HEK293 (cell line): ENCODE data around the gene ACAD9.
A peak's percentile ranks its signal among the peaks of the same experiment; 100 is the strongest.

ENCODE experiments used
- CTCF ChIA-PET: fragments of 350-600 bp; formaldehyde crosslinking; extraction: SDS; loops from one replicate; lab custom pipeline; 2021; ENCODE audit warnings: antibody characterized with exemption; lab: Yijun Ruan, JAX
- POLR2A ChIA-PET: fragments of 300-600 bp; formaldehyde crosslinking; extraction: SDS; loops from one replicate; lab custom pipeline; 2020; ENCODE audit warnings: antibody characterized with exemption, inconsistent platforms; lab: Yijun Ruan, JAX
- H3K27ac ChIP-seq: fragments of 200-500 bp; sonication (Bioruptor generic); 2 replicates; pipeline ENCODE4 v1.5.1; 2014; ENCODE audit warnings: low read depth, low read length, control low read depth, inconsistent platforms; ENCODE audit errors: extremely low read depth
- H3K36me3 ChIP-seq, 2 experiments: fragments of 200-500 bp in 1 of 2; sonication (Bioruptor generic) in 1 of 2; 1 replicate in 1 of 2; 2 replicates in 1 of 2; pipeline ENCODE4 v1.5.1; 2014 to 2017; ENCODE audit warnings: inconsistent platforms in 2 of 2, low read length in 2 of 2; ENCODE audit not compliant: control insufficient read depth in 2 of 2, insufficient read depth in 1 of 2
- H3K4me1 ChIP-seq: fragments of 200-500 bp; sonication (Bioruptor generic); 2 replicates; pipeline ENCODE4 v1.5.1; 2014; ENCODE audit warnings: mild to moderate bottlenecking, low read length, inconsistent platforms; ENCODE audit not compliant: control insufficient read depth, insufficient read depth
- H3K4me3 ChIP-seq: 2 replicates; pipeline ENCODE4 v1.5.1; 2011; ENCODE audit warnings: low read depth, mild to moderate bottlenecking, control low read depth, low read length, moderate library complexity
- H3K9me3 ChIP-seq: fragments of 200-500 bp; sonication (Bioruptor generic); 2 replicates; pipeline ENCODE4 v1.5.1; 2014; ENCODE audit warnings: low read depth, low read length, inconsistent platforms; ENCODE audit not compliant: control insufficient read depth, insufficient read depth
- ELK4 ChIP-seq: IDR thresholded peaks from 2 replicates; pipeline ENCODE4 v1.6.1; 2011; ENCODE audit warnings: mild to moderate bottlenecking, low read depth, low read length, borderline replicate concordance
- GLI4 ChIP-seq: fragments of 450-650 bp; formaldehyde crosslinking; IDR thresholded peaks from 2 replicates; pipeline ENCODE4 v1.5.1; 2016; ENCODE audit warnings: missing biosample characterization, missing genetic modification characterization
- GLIS1 ChIP-seq: fragments of 450-650 bp; formaldehyde crosslinking; IDR thresholded peaks from 2 replicates; pipeline ENCODE4 v1.5.1; 2016; ENCODE audit warnings: missing biosample characterization, missing genetic modification characterization
- MEIS1 ChIP-seq: sonication (generic); formaldehyde crosslinking; IDR thresholded peaks from 2 replicates; pipeline ENCODE4 v1.8.1; 2022; ENCODE audit warnings: missing genetic modification reagents, mild to moderate bottlenecking, borderline replicate concordance
- MZF1 ChIP-seq: fragments of 450-650 bp; formaldehyde crosslinking; IDR thresholded peaks from 2 replicates; pipeline ENCODE4 v1.5.1; 2017; ENCODE audit warnings: missing biosample characterization, missing genetic modification characterization, borderline replicate concordance
- PRDM10 ChIP-seq: fragments of 450-650 bp; formaldehyde crosslinking; IDR thresholded peaks from 2 replicates; pipeline ENCODE4 v1.5.1; 2016; ENCODE audit warnings: missing biosample characterization, missing genetic modification characterization
- SALL2 ChIP-seq: fragments of 450-650 bp; formaldehyde crosslinking; IDR thresholded peaks from 2 replicates; pipeline ENCODE4 v1.5.0; 2017; ENCODE audit warnings: missing biosample characterization, mild to moderate bottlenecking, missing genetic modification characterization, borderline replicate concordance
- ZBTB44 ChIP-seq: fragments of 450-650 bp; IDR thresholded peaks from 2 replicates; pipeline ENCODE4 v1.5.1; 2018; ENCODE audit warnings: missing biosample characterization, mild to moderate bottlenecking, missing genetic modification characterization
- ZBTB6 ChIP-seq: fragments of 450-650 bp; formaldehyde crosslinking; IDR thresholded peaks from 2 replicates; pipeline ENCODE4 v1.5.1; 2017; ENCODE audit warnings: missing biosample characterization, missing genetic modification characterization
- ZNF121 ChIP-seq: fragments of 450-650 bp; formaldehyde crosslinking; IDR thresholded peaks from 2 replicates; pipeline ENCODE4 v1.5.1; 2016; ENCODE audit warnings: missing biosample characterization, missing genetic modification characterization
- ZNF341 ChIP-seq: fragments of 450-650 bp; formaldehyde crosslinking; IDR thresholded peaks from 2 replicates; pipeline ENCODE4; 2016; ENCODE audit warnings: low read depth, missing biosample characterization, missing genetic modification characterization
- ZNF449 ChIP-seq: fragments of 450-650 bp; formaldehyde crosslinking; IDR thresholded peaks from 2 replicates; pipeline ENCODE4 v1.5.1; 2017; ENCODE audit warnings: missing biosample characterization, mild to moderate bottlenecking, missing genetic modification characterization, moderate library complexity
- ZNF521 ChIP-seq: fragments of 450-650 bp; formaldehyde crosslinking; IDR thresholded peaks from 2 replicates; pipeline ENCODE4 v1.5.1; 2017; ENCODE audit warnings: missing biosample characterization, mild to moderate bottlenecking, missing genetic modification characterization
- ZNF529 ChIP-seq: fragments of 450-650 bp; formaldehyde crosslinking; IDR thresholded peaks from 2 replicates; pipeline ENCODE4 v1.5.1; 2017; ENCODE audit warnings: missing genetic modification characterization, missing biosample characterization; ENCODE audit not compliant: insufficient replicate concordance
- ZNF558 ChIP-seq: fragments of 450-650 bp; formaldehyde crosslinking; IDR thresholded peaks from 2 replicates; pipeline ENCODE4 v1.5.1; 2016; ENCODE audit warnings: missing biosample characterization, missing genetic modification characterization
- ZNF560 ChIP-seq: fragments of 450-650 bp; formaldehyde crosslinking; IDR thresholded peaks from 2 replicates; pipeline ENCODE4 v1.5.1; 2017; ENCODE audit warnings: missing biosample characterization, missing genetic modification characterization, borderline replicate concordance
- ZNF677 ChIP-seq: fragments of 450-650 bp; IDR thresholded peaks from 2 replicates; pipeline ENCODE4 v1.5.0; 2018; ENCODE audit warnings: missing biosample characterization, mild to moderate bottlenecking, missing genetic modification characterization, moderate library complexity
- ZNF692 ChIP-seq: fragments of 450-650 bp; formaldehyde crosslinking; IDR thresholded peaks from 2 replicates; pipeline ENCODE4 v1.5.1; 2016; ENCODE audit warnings: missing biosample characterization, missing genetic modification characterization
- ZNF785 ChIP-seq: fragments of 450-650 bp; formaldehyde crosslinking; IDR thresholded peaks from 2 replicates; pipeline ENCODE4 v1.5.1; 2016; ENCODE audit warnings: missing biosample characterization, missing genetic modification characterization
- ZNF843 ChIP-seq: fragments of 450-650 bp; formaldehyde crosslinking; IDR thresholded peaks from 2 replicates; pipeline ENCODE4 v1.5.1; 2016; ENCODE audit warnings: missing biosample characterization, missing genetic modification characterization

Gene ACAD9

GRCh38 chr3:128846486-128846891 is 32.9 kb upstream of the ACAD9 start (continued):
- TF ChIP-seq ZNF341 (no peak), ZNF449 (tag by site-specific recombination) (no peak), GLIS1 (tag by site-specific recombination) (peak; percentile 70), PRDM10 (tag by site-specific recombination) (peak; percentile 56)

- no peak for TF ChIP-seq ZNF121 (tag by site-specific recombination)
- no peak for TF ChIP-seq GLI4 (tag by site-specific recombination)
- no peak for TF ChIP-seq ZNF529
- TF ChIP-seq MZF1 (tag by site-specific recombination), result no peak
- no peak for TF ChIP-seq ZNF785
- no peak for TF ChIP-seq MEIS1 (CRISPR knock-in tag)
- TF ChIP-seq ZBTB6 (tag by site-specific recombination), result no peak
- no peak for TF ChIP-seq SALL2 (tag by site-specific recombination)
- no peak for TF ChIP-seq ELK4
- no peak for TF ChIP-seq ZNF521 (tag by site-specific recombination)
- no peak for TF ChIP-seq ZNF560
- TF ChIP-seq ZNF677 (tag by site-specific recombination), result no peak
- no peak for TF ChIP-seq ZNF449 (tag by site-specific recombination)
- TF ChIP-seq ZBTB44, result no peak
- TF ChIP-seq ZNF692 (tag by site-specific recombination), result no peak
- no peak for TF ChIP-seq ZNF843 (tag by site-specific recombination)
- no peak for TF ChIP-seq ZNF558 (tag by site-specific recombination)
- TF ChIP-seq, all 188 proteins: peak for 0
- no peaks in the 10 kb centered on the region for H3K9me3 ChIP-seq
- ChIA-PET POLR2A (interaction anchor here (0.5 to 0.9 kb wide), 2 partner anchors 41 to 167 kb away, joined by 3 read pairs; no protein-coding TSS in a partner anchor), CTCF (interaction anchor here (0.7 kb wide), 1 partner anchor 67 kb away, joined by 4 read pairs; no protein-coding TSS in a partner anchor)
- no peak overlapping the region for H3K27ac ChIP-seq
- H3K36me3 ChIP-seq, result no peaks in the 10 kb centered on the region
- H3K4me1 ChIP-seq, result peaks cover 4% of the 10 kb centered on the region
- no peak overlapping the region for H3K4me3 ChIP-seq
These were observed 31.6 kb upstream of the ACAD9 start for GRCh38 chr3:128847666-128848370.
